ENCODE results near the gene OCEL1. TPM values are rescaled to one million over a fixed set of nuclear protein-coding genes. Genes with fewer than 3 reads are reported as not detected.

Gene OCEL1
- total and polyA plus RNA-seq, 2 of the 13 experiments (the other 11 are each of a cell fraction or from before 2014, with no cell fraction given): 10.6 to 17.2 TPM

GRCh38 chr19:17220207-17220758, 5.7 kb upstream of the OCEL1 start (continued):
- TF ChIP-seq HDAC1 (CRISPR knock-in tag; IDR thresholded peaks at IDR 0.05) (0 out of 2 replicates have a peak, but pooled peaks have one; percentile 32), MTA1 (CRISPR knock-in tag; IDR thresholded peaks at IDR 0.05; ENCODE audit: borderline replicate concordance) (peak; percentile 74; the same call in 1 of the 2 replicates), PCBP2 (optimal IDR thresholded peaks at IDR 0.05; ENCODE audit: low read depth, low read length, poor library complexity, severe bottlenecking) (no peak), HOXA3 (CRISPR knock-in tag; IDR thresholded peaks at IDR 0.05) (peak; percentile 22; the same call in 1 of the 2 replicates), FOXP4 (CRISPR knock-in tag; IDR thresholded peaks at IDR 0.05) (no peak), POLR2G (IDR thresholded peaks at IDR 0.05; ENCODE audit: low read depth, low read length) (peak; percentile 44; the same call in 1 of the 2 replicates), ZNF326 (CRISPR knock-in tag; IDR thresholded peaks at IDR 0.05; ENCODE audit: borderline replicate concordance) (no peak), ZNF20 (CRISPR knock-in tag; IDR thresholded peaks at IDR 0.05) (no peak), SAP130 (CRISPR knock-in tag; IDR thresholded peaks at IDR 0.05; ENCODE audit: low read depth) (no peak), ZNF276 (CRISPR knock-in tag; IDR thresholded peaks at IDR 0.05; ENCODE audit: low read depth) (no peak), PTBP1 (IDR thresholded peaks at IDR 0.05; ENCODE audit: low read depth, low read length, poor library complexity, severe bottlenecking) (no peak), PRPF4 (IDR thresholded peaks at IDR 0.05; ENCODE audit: low read depth, low read length, poor library complexity, severe bottlenecking) (no peak), ZFP1 (CRISPR knock-in tag; IDR thresholded peaks at IDR 0.05) (no peak), KAT8 (CRISPR knock-in tag; IDR thresholded peaks at IDR 0.05) (no peak), RBFOX2 (IDR thresholded peaks at IDR 0.05; ENCODE audit: low read depth, low read length) (no peak), RXRB (CRISPR knock-in tag; IDR thresholded peaks at IDR 0.05; ENCODE audit: borderline replicate concordance) (0 out of 2 replicates have a peak, but pooled peaks have one; percentile 42), ZBTB42 (CRISPR knock-in tag; IDR thresholded peaks at IDR 0.05) (no peak), ZNF263 (CRISPR knock-in tag; IDR thresholded peaks at IDR 0.05) (peak; percentile 79), ZNF607 (CRISPR knock-in tag; IDR thresholded peaks at IDR 0.05; ENCODE audit: borderline replicate concordance) (no peak), ZNF33B (CRISPR knock-in tag; IDR thresholded peaks at IDR 0.05) (no peak), NFAT5 (CRISPR knock-in tag; IDR thresholded peaks at IDR 0.05) (no peak), ZNF460 (CRISPR knock-in tag; IDR thresholded peaks at IDR 0.05; ENCODE audit: borderline replicate concordance) (peak; percentile 2; the same call in 1 of the 2 replicates), HNF4A (CRISPR knock-in tag; IDR thresholded peaks at IDR 0.05) (peak; percentile 19; the same call in 1 of the 2 replicates)

Data from HepG2 (cell line).